Activated effector memory CD4-positive, alpha-beta T cell treated with anti-CD3 and anti-CD28 coated beads, Interleukin-2, amount 50 U/mL, for 16 hours (primary cell): ENCODE data around the gene MSRB3.

ENCODE experiments used
- DNase-seq: peaks from one replicate; pipeline ENCODE4 v3.0.0-alpha.2; 2020

MSRB3 gene

GRCh38 chr12:65501093-65501621, 222.7 kb downstream of the MSRB3 start:
- DNase-seq = no peak

- no peak for DNase-seq
Measured at GRCh38 chr12:65501935-65502334, 223.5 kb downstream of the MSRB3 start.

- no peak for DNase-seq
Measured at GRCh38 chr12:65504417-65504816, 225.9 kb downstream of the MSRB3 start.

GRCh38 chr12:65505386-65506121, 227.1 kb downstream of the MSRB3 start:
- no peak for DNase-seq

GRCh38 chr12:65508276-65509035, 230.0 kb downstream of the MSRB3 start:
- no peak for DNase-seq

GRCh38 chr12:65510007-65510406, 231.5 kb downstream of the MSRB3 start:
- no peak for DNase-seq

GRCh38 chr12:65510584-65511050, 232.1 kb downstream of the MSRB3 start:
- DNase-seq = no peak

GRCh38 chr12:65511134-65511834, 232.8 kb downstream of the MSRB3 start:
- DNase-seq = no peak

- DNase-seq = no peak
Measured at GRCh38 chr12:65511912-65512311, 233.4 kb downstream of the MSRB3 start.
